Occipital lobe (tissue), 2 donors: ENCODE results near the gene NHLRC1. TPM values are rescaled to one million over a fixed set of nuclear protein-coding genes. Genes with fewer than 3 reads are reported as not detected.
"Not testable (repeated sequence)": the region's sequence is repeated elsewhere in the genome, so short reads cannot be mapped to it uniquely, and the experiment has no call there.

Experiments
- DNase-seq: peaks from one replicate; lab custom pipeline; 2025; lab: John Stamatoyannopoulos, UW
- total RNA-seq: library from RNA; depleted of rRNA; stranded (reverse); fragments of >200 nt; gene quantifications from one replicate; pipeline ENCODE4 v1.2.3, GENCODE V29; 2014

NHLRC1 gene
- total RNA-seq: 2.8 TPM

DNA sequence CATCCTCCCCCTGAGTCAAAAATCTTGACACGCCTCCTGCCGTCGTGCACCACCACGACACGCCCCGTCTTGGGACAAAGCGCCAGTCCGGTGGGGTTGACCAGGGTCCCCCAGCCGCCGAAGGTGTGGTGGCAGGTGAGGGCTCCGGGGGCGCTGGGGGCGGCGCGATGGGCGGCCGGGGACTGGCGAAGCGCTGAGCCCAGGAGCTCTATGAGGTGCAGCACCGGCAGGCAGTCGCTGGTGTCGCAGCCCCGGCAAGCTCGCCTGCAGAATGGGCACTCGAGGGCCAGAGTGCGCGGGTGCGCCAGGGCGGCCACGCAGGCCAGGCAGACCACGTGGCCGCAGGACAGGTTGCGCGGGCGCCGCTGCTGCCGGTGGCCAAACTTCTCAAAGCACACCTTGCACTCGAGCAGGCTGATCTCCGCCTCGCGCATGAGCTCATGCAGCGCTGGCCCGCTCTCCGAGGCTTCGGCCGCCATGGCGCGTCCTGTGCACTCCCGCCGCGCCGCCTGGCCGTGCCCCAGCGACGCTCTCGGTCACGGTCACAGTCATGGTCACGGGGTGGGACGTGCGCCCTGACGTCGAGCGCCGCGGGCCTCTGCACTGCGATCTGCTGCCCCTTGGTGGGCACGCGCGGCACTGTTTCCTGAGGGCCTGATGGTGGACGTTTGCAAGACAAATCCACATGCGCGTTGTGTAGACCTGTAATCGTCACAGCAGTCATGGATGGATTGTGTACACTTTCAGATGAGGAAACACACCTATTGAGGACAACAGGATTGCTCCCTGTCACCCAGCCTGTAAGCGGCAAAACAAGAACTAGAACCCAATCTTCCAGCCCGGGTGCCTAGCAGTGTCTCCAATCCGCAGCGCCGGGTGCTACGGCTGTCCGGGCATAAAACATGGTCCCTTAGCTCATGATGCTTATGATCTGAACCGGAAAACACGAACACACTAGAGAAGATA, at the start of gene NHLRC1:
Gene NHLRC1, minus strand, starts transcription at position 550 of the 966 bp plus-strand sequence. Its CDS starts 71 bp downstream, at position 479.
- peak; percentile 78 for DNase-seq

DNA sequence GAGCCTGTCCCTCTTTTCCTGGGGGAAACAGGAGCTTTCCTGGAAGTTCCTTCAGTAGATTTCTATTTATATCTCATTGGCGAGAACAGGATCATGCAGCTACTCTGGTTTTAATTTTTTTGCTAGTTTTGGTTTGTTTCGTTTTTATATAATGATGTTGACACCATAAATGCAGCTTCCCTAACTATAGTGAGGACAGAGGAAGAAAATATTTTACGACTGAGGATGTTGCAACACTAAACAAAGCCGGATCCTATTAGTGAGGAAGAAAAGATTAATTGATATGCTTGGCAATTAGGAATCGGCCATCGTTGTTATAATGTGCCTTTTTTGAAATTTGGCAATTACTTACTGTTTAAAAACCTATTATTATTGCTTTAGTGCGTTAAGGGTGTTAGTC, 49.4 kb upstream of the NHLRC1 start:
- no peak for DNase-seq

DNA sequence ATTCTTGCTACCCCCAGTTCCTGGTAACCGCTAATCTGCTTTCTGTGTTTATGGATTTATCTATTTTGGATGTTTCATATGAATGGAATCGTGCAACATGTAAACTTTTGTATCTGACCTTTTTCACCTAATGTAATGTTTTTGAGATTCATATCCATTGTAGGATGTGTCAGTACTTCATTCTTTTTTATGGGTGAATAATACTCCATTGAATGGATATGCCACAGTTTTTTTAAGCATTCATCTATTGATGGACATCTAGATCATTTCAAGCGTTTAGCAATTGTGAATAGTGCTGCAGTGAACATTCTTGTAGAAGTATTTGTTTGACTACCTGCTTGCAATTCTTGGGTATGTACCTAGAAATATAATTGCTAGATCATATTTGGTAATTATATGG, 45.8 kb upstream of the NHLRC1 start:
- no peak for DNase-seq

DNA sequence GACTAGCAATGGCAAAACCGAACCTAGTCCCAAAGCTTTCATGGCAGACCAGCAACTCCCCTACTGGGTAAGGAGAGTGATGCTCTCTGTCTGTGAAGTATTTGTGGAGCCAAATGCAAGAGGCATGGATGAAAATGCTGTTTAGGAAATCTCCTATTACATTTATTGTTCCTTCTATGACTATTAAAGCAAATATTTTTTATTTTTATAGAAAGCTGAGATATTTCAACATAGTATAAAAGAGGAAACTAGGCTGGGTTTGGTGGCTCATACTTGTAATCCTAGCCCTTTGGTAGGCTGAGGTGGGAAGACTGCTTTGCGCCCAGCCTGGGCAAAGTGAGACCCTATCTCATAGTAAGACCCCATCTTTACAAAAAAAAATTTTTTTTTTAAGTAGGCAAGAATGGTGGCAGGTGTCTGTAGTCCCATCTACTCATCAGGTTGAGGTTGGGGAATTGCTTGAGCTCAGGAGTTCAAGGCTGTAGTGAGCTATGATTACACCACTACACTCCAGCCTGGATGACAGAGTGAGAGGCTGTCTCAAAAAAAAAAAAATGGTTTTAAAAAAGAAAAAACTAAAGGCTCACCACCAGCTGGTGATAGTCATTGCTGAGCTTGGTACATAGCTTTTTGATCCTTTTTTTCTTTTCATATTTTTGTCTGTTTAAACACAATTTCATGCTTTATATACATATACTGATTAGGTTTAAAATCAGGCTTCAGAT, 44.0 kb upstream of the NHLRC1 start:
- DNase-seq: no peak

DNA sequence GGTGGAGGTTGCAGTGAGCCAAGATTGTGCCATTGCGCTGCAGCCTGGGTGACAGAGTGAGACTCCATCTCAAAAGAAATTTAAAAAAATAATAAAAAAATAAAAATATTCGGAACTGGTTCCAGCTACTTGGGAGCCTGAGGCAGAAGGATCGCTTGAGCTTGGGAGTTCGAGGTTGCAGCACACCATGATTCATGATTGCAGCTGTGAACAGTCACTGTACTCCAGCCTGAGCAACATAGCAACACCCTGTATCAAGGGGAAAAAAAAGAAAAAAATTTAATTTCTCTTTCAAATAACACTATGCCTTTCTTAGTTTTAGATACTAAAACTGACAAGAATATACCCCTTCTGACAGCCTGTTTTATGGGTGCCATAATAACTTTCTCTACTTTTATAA, 43.3 kb upstream of the NHLRC1 start:
- no peak for DNase-seq

DNA sequence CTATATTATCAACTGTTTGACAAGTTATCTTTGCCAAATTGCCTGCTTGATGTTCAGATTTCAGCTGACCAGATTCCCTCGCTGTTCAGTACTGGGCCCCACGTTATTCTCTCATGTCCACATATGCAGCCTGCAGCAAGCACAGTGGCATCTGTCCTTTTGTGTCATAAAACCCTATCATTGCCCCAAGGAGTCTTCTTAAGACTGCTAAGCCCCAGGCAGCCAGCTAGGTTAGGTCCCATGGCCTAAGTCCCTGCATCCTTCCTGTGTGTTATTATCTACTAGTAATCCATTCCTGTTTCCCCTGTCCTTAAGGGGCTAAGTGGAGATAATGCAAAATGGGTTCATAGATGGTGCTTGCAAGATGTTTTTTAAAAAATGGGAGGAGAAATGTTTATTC, 39.9 kb upstream of the NHLRC1 start:
- no peak for DNase-seq

DNA sequence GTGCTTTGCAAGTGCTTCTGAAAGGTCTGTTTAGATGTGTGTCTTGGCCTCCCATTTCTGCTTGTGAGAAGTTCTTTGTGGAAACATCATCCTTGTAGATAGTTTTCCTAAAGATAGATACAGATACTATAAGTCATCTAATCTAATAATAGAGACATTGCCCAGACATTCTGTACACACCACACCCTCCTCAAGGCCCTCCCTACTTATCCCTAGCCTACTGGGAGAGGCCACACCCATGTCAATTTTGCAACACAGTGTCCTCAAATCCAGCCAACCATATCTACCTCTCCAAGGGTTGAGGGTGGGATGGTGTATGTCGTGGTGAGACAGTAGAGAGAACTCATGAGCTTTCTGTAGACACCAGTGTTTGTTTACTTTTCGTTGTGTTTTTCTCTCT, 39.0 kb upstream of the NHLRC1 start:
- DNase-seq: no peak

DNA sequence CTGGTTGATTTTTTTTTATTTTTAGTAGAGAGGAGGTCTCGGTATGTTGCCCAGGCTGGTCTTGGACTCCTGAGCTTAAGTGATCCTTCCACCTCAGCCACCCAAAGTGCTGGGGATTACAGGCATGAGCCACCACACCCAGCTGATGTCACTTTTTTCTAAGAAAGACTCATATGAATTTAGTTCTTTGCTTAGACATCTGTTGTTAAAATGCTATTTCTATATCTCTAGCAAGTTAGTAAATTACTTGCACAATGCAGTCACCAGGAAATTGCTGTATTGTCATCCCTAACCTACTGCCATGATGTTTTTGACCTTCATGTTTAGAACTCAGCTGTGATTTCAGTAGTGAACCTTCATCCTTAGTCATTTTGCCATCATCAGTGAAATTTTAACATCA, 38.4 kb upstream of the NHLRC1 start:
- no peak for DNase-seq

DNA sequence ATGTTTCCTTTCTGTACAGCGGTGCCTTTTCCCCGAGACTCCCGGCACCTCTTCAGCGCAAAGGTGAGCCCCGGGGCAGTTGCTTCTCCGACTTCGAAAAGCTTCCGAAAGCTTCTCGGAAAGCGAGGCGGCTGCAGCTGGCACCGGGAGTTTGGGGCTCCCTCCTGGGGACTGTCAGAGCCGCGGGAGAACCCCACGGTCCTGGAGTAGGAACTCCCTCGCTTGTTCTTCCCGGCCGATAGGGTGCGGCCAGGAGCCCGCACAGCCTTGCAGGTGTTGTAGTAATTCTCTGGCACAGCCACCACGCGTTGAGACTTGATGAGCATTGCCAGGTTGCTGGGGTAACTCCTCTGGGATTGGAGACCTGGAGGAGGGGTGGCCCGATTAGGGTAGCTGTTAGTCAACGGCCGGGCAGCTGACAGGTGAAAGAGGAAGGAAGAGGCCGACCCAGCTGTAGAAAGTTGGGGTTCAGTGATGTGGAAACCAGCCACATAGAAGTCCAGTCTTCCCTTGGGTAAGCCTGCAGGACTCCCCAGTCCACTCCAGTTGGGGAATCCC, 33.5 kb upstream of the NHLRC1 start:
- DNase-seq: peak; percentile 51

DNA sequence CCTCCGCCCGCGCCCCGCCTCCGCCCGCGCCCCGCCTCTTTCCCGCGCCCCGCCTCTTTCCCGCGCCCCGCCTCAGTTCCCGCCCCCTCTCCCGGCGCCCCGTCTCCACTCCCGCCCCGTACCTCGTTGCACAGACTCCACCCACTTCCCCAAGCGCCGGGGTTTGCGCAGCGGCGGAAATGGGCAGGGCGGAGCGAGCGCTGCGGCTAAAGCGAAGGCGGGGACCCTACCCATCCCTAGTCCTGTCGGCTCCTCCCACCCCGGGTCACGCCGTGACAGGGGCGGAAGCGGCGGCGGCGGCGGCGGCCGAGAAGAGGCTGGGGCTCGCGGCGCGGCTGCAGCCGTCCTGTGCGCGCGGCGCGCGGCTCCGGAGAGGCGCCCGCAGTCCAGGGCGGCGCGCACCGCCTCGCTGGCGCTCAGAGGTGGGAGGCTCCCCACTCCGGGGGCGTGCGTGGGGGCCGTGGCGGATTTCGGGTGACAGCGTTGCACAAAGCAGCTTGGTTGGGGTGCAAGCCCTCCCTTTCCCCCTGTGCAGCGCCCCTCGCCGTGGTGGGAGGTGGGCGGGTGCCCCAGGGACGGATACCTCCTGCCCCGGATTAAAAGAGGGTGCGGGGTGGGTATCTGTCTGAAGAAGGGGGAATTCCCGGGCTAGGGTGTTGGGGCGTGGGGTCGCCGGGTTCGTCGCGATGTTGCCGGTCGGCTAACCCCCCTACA, 32.8 kb upstream of the NHLRC1 start, which contains the start of gene KDM1B:
Gene KDM1B, plus strand, starts transcription at position 273 of the 714 bp plus-strand sequence. CDS start 4,474 bp downstream, outside the sequence.
- peak; percentile 99 for DNase-seq

DNA sequence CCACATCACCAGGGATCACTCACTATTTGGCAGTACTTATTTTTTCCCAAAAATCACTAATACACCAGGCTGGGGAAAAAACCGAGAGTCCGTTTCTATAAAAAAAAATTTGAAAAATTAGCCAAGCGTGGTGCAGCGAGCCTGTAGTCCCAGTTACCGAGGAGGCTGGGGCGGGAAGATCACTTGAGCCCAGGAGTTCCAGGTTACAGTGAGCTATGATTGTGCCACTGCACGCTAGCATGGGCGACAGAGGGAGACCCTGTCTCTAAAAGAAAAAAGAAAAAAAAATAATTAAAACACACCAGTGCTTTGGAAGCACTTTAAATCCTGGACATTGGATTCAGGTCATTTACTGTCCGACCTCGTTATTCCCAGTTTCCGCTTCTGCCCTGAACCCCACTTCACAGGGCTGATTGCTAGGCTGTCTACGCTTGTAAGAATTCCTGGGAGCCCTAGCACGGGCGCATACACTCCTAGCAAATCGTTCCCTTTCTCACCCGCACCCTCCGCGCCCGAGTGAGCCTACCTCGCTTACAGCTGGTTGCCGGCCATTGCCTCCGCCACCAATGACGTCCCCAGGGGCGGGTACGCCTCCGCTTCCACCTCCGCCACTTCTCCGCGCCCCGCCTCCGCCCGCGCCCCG, 32.2 kb upstream of the NHLRC1 start, which contains the start of gene TPMT:
Gene TPMT, minus strand, starts transcription at position 571 of the 643 bp plus-strand sequence. CDS start 5,950 bp downstream, outside the sequence.
- DNase-seq: no peak

DNA sequence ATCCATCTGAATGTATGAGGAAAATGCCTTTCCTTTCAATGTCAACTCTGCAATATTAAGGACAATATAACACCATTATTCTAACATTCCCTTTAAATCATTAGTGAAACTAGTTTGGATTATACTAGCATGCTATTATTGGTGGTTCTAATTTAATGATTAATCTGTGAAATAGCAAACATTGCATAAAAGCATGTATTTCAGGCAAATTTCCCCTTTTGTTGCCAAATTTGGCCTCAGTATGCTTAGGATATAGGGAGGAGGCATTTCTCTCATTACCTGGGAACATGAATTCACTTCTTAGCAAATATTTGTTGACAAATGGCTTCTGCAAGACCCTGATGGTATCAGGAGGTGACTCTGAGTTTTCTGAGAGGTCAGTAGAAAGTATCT, 30.8 kb upstream of the NHLRC1 start:
- no peak for DNase-seq

DNA sequence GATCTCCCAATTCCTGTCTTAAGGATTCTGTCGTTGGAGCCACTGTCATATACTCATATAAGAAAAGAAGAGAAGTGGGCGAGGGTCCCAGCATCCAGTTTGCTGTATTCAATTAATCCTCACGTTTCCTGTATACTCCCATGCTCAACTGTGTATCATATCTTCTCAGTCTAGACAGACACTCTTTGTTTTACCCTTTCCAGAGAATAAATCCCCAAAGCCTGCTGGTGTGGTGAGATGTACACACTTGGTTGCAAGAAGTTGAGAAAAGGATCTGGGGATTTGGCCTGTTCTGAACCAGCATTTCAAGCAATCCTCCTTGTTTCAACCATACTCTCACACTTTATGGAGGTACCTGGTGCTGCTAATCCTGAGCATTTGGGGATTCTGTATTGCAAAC, 29.3 kb upstream of the NHLRC1 start:
- no peak for DNase-seq

DNA sequence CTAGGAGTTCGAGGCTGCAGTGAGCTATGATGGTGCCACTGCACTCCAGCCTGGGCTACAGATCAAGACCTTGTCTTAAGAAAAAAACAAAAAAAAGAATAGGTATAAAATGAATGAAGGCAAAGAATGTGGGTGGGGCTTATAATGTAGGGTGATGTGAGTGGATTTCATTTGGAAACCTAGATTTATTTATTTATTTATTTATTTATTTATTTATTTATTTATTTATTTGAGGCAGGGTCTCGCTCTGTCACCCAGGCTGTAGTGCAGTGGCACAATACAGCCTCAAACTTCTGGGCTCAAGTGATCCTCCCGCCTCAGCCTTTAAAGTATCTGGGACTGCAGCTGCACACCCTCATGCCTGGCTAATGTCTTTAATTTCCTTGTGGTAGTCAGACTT, 28.9 kb upstream of the NHLRC1 start:
- DNase-seq: not testable (repeated sequence)

DNA sequence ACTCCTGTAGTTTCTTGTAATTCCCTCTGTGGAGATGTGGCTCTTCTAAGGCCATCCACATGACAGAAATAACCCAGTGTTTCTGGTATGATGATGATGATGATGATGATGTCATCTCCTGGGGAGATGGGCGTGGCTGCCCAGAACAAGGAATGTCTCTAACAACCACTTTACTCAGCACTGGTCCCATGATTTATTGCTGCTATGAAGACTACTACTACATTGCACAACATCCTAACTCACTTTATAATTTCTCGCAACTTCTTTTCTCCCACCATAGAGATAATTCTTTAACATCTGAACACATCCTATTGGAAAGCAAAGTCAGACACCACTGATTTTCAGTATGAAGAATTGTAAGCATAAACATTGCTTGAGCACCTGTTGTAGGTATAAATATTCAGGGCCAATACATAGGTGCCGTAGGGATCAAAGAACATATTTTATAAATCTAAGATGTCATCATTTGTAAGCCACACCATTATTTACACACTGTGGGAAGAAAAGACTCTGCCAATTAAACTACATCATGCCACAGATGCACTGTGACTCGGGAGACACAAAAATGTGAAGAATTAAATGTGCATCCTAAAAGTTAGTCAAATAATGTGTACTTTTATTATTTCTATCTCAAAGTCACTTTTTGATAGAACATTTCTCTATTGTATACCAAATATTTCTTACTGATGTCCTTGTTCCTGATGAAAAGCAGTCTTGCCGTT, 26.0 kb upstream of the NHLRC1 start:
- DNase-seq: no peak

DNA sequence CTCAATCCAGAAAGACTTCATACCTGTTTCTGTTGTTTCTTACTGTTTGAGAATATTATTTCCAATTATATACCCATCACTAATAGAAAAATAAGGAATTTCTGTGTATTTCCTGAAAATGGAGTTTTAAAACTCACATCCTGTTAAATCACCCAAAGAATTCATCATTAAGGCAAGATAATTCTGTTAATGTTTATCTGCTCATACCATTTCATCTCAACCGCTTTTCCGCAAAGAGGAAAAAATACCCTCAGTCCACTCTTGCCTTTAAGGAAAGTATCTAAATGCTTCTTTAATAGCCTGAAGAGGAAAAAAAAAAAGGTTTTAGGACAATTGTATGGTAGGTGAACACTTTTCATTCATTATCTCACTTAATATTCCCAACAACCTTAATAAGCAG, 25.1 kb upstream of the NHLRC1 start:
- no peak for DNase-seq

DNA sequence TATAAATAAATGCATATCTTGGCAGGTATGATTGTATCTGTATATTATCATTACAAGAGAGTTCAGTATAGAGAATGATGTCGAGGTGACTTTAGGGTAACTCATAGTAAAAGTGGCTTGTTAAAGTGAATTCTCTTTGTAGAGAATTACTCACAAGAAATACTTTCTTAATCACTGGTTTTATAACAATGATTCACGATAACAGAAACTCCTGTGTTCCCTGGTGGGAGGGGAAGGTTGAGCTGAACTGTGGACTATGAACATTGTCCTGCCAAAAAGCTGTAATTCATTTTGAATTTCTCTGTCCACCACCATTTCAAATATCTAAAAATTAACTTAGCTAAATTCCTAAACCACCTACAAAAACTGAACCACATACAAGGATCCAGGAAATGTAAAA, 24.7 kb upstream of the NHLRC1 start:
- DNase-seq: no peak

DNA sequence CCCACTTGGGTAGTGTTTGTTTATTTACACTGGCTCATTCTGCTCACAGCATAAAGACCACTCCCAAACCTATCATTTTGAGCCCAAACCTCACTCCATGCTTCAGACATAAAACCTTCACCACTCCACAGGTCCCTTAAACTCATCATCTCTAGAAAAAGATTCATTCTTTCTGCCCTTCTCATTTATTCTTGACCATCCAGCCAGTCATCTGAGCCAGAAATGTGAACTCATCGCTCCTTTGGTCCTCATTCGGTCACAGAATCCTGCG, 20.0 kb upstream of the NHLRC1 start:
- no peak for DNase-seq

DNA sequence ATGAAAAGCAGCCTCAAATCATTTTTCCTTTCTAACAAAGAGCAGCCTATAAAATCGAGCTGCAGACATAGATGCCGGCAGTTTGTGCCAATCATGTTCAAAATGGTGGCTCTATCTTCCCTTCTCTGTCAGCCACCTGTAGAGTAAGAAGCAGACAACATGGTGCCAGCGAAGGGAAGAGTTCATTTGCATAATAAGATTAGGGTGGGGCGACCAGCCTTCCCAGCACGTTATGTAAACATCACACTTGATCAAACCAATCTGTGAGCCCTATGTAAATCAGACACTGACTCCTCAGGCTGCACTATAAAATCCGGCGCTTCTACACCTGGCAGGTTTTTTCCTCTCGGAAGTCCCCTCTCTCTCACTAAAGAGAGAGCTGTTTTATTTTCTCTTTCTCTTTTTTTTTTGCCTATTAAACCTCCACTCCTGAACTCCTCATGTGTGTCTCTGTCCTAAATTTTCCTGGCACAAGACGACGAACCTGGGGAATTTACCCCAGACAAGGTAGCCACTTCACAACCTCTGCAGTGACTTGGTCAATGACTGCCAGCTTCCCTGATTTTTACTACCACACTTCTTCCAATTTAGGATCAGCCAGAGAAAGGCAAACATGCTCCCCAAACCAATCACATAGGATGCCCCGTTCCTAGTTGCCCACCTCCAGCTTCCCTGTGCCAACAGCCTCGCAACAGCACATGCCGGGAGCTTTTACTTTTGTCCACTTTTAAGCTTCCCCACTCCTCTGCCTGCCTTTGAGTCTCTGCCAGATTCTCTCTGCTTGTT, 19.5 kb upstream of the NHLRC1 start:
- DNase-seq: no peak
